Limb (tissue), 2 donors: ENCODE measurements around the gene FGFRL1.
"Not testable (repeated sequence)": the region's sequence is repeated elsewhere in the genome, so short reads cannot be mapped to it uniquely, and the experiment has no call there.

Experiments used
- DNase-seq, 2 donors: peaks; one replicate each; pipeline ENCODE4 v3.0.0-alpha.2; 2016; ENCODE audit errors: extremely low spot score in 2 of 2

The FGFRL1 gene

GRCh38 chr4:1051472-1051871, 40.0 kb downstream of the FGFRL1 start:
- DNase-seq = no peak

GRCh38 chr4:1052231-1052671, 40.8 kb downstream of the FGFRL1 start:
- no peak for DNase-seq

- DNase-seq = peak; percentile 53 to 86
Observed at GRCh38 chr4:1053080-1053661, 41.7 kb downstream of the FGFRL1 start.

GRCh38 chr4:1053891-1054290, 42.5 kb downstream of the FGFRL1 start:
- not testable (repeated sequence) for DNase-seq

- DNase-seq = not testable (repeated sequence)
Observed at GRCh38 chr4:1054696-1055242, 43.3 kb downstream of the FGFRL1 start.

DNA sequence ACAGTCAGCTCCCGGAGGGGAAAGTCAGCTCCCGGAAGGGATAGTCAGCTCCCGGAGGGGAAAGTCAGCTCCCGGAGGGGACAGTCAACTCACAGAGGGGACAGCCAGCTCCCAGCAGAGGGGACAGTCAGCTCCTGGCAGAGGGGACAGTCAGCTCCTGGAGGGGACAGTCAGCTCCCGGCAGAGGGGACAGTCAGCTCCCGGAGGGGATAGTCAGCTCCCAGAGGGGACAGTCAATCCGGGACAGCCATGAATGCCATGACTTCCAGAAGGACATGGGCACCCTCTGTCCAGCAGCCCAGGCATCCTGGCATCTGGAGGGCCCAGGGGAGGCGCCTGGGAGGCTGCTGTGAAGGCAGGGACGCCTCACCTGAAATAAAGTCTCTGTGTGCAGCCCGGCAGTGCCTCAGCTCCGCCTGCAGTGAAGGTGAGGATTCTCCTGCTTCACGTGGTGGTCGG, 43.8 kb downstream of the FGFRL1 start:
- not testable (repeated sequence) for DNase-seq

GRCh38 chr4:1055721-1056590, 44.5 kb downstream of the FGFRL1 start:
- DNase-seq = peak in 1 of 2 donors; percentile 55

- DNase-seq = no peak
Observed at GRCh38 chr4:1056671-1057402, 45.4 kb downstream of the FGFRL1 start.

GRCh38 chr4:1057403-1057745, 45.9 kb downstream of the FGFRL1 start:
- DNase-seq = no peak

GRCh38 chr4:1058198-1058996, 47.0 kb downstream of the FGFRL1 start:
- no peak for DNase-seq

DNA sequence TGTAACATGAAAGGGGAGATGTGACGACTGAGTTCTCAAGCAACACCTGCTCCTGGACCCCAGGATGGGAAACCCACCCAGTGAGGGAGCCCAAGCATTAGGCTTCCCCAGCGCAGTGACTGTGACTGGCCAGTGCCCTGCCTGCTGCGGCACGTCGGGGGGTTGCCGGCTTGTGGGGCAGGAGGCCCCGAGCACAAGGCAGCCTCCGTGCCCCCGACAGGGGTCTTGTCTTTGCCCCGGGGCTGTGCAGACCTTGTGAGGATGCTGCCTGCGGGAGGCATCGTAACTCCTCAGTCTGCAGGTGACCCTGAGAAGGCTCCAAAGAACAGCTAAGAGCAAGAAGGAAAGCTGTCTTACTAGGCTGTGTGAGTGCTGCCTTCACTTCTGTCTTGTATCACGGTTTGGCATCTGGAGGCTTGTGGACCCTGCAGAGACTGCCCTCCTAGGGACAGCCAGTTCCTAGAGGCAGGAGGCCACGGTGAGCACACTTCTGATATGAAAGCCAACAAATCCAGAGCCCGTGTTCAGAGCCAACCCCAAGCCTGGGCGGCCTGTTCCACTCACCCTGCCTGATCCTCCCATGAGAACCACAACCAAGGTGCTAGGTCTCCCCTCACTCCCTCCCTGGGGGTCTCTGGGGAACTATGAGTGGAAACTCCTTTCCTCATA, 47.7 kb downstream of the FGFRL1 start:
- no peak for DNase-seq

- no peak for DNase-seq
Observed at GRCh38 chr4:1060121-1060520, 48.7 kb downstream of the FGFRL1 start.

DNA sequence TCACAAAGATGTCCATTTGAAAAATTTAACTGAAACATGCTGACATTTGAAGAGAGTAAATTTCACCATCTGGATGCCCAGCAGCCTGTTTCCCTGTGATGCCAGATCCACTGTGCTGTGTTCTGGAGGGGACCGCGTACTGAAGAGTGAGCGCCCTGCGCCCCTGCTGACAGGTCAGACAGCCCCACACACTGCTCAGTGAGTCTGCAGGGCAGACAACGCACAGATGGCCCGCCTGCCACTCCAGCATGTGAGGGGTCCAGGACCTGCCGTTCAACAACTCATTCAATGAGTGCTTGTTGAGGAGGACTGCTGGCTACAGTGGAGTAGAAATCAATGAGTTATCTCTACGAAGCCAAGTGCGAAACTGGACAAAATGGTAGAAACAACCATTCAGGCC, 49.2 kb downstream of the FGFRL1 start:
- DNase-seq = no peak

GRCh38 chr4:1061056-1061700, 49.8 kb downstream of the FGFRL1 start:
- no peak for DNase-seq

GRCh38 chr4:1061760-1062159, 50.3 kb downstream of the FGFRL1 start:
- DNase-seq = no peak

DNA sequence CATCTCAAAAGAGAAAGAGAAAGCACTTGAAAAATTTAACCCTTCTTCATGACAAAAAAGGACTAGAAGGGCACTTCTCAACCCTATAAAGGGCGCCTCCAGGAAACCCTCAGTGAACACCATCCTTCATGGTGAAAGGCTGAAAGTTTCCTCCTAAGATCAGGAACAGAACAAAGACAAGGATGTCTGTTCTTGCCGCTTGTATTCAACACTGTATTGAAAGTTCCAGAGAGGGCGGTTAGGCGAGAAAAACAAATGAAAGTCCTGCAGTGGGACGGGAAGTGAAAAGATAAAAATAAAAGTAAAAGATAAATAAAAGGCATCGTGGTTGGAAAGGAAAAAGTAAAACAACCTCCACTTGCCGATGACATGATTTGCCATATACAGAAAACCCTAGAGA, 51.0 kb downstream of the FGFRL1 start:
- DNase-seq = no peak

DNA sequence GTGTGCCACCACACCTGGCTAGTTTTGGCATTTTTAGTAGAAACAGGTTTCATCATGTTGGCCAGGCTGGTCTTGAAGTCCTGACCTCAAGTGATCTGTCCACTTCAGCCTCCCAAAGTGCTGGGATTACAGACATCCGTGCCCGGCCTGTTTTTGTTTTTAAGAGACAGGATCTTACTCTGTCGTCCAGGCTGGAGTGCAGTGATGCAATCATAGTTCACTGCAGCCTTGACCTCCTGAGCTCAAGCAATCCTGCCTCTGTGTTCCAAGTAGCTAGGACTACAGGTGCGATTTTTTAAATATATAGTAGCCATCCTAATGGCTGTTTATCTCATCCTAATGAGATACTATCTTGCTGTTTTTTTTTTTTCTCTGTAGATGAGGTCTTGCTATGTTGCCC, 54.3 kb downstream of the FGFRL1 start:
- no peak for DNase-seq

DNA sequence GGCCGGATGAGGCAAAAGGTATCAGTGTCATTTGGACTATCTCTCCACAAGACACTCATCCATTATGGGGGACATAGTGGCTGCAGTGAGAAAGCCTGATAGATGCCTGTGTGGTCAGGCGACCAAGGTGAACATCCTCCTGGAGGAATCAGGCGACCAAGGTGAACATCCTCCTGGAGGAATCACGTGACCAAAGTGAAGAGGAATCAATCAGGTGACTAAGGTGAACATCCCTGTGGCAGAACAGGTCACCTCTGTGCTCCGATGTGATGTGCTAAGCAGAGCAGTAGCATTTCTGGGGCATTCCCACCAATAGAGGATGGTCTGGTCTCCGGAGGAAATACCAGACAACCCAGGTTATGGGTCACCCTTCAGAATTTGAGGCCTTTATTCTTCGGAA, 58.0 kb downstream of the FGFRL1 start:
- DNase-seq = no peak

DNA sequence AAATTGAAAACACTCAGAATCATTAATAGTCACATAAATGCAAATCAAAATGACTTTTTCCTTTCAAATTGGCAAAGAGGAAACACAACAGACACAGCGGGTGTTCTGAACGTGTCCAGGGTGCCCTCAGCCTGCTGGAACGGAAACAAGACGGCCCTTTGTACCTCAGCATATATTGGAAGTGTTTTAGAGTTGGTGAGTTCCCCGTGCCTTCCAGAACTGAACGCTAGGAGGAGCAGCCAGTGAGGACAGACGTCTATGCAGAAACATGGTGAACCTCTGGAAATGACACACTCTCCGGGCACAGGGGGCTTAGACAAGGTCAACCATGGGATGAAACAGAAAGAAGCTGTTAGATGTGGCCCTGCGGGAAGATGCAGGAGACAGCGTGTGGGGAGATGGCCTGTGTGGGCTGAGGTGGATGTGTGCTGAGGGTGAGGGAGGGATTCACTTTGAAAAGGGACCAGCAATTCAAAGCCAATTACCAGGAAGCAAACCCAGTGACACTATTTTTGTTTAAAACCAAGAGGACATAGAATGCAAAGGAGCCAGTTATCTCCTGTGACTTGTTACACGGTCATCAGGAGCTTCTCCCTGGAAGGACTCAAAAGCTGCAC, 61.5 kb downstream of the FGFRL1 start:
- DNase-seq = peak in 1 of 2 donors; percentile 31

- no peak for DNase-seq
Observed at GRCh38 chr4:1074077-1074476, 62.7 kb downstream of the FGFRL1 start.
